Kidney epithelial cell (primary cell): ENCODE measurements around the gene LHPP. TPM values are rescaled to one million over a fixed set of nuclear protein-coding genes. Genes with fewer than 3 reads are reported as not detected.
"Not testable (repeated sequence)": the region's sequence is repeated elsewhere in the genome, so short reads cannot be mapped to it uniquely, and the experiment has no call there.

Source experiments
- DNase-seq: peaks from one replicate; pipeline ENCODE4 v3.0.0-alpha.2; 2010; ENCODE audit warnings: low read depth
- H3K27me3 ChIP-seq: 2 replicates; pipeline ENCODE4 v1.6.0; 2011; ENCODE audit warnings: low read length; ENCODE audit not compliant: control insufficient read depth, insufficient read depth
- H3K36me3 ChIP-seq: 2 replicates; pipeline ENCODE4 v1.5.1; 2011; ENCODE audit warnings: low read length; ENCODE audit not compliant: control insufficient read depth, insufficient read depth
- H3K4me3 ChIP-seq: 2 replicates; pipeline ENCODE4 v1.5.1; 2011; ENCODE audit warnings: low read depth, mild to moderate bottlenecking, control low read depth, low read length
- CTCF ChIP-seq: IDR thresholded peaks from 2 replicates; pipeline ENCODE4 v1.5.1; 2011; ENCODE audit warnings: mild to moderate bottlenecking, moderate library complexity, low read length, control low read depth, inconsistent platforms; ENCODE audit not compliant: insufficient read depth, poor library complexity, severe bottlenecking
- total RNA-seq: library from RNA; depleted of rRNA; stranded (reverse); fragments of >200 nt; gene quantifications from 2 replicates; pipeline ENCODE4 v1.2.3, GENCODE V29; 2015

Gene LHPP
- total RNA-seq, 1 donor from 2014 or later = 6.3 TPM

GRCh38 chr10:124425227-124425962 lies 36.2 kb upstream of the LHPP start:
- no peak for TF ChIP-seq CTCF
- Histone ChIP-seq H3K4me3 (no peak overlapping the region), H3K27me3 (peaks cover 2% of the 10 kb centered on the region), H3K36me3 (no peaks in the 10 kb centered on the region)
- DNase-seq = no peak

GRCh38 chr10:124428207-124428777 lies 33.3 kb upstream of the LHPP start:
- Histone ChIP-seq H3K4me3 (no peak overlapping the region), H3K27me3 (peaks cover 2% of the 10 kb centered on the region), H3K36me3 (no peaks in the 10 kb centered on the region)
- TF ChIP-seq CTCF = no peak
- DNase-seq = no peak

- Histone ChIP-seq H3K36me3 (no peaks in the 10 kb centered on the region), H3K27me3 (no peaks in the 10 kb centered on the region), H3K4me3 (no peak overlapping the region)
- no peak for DNase-seq
- TF ChIP-seq CTCF = no peak
These were observed 32.0 kb upstream of the LHPP start for GRCh38 chr10:124429576-124429975.

GRCh38 chr10:124430077-124430476 lies 31.5 kb upstream of the LHPP start:
- no peak for DNase-seq
- no peak for TF ChIP-seq CTCF
- Histone ChIP-seq H3K4me3 (no peak overlapping the region), H3K36me3 (no peaks in the 10 kb centered on the region), H3K27me3 (no peaks in the 10 kb centered on the region)

GRCh38 chr10:124433461-124433860 lies 28.2 kb upstream of the LHPP start:
- no peak for TF ChIP-seq CTCF

GRCh38 chr10:124435683-124436082 lies 25.9 kb upstream of the LHPP start:
- DNase-seq, H3K36me3 ChIP-seq, H3K27me3 ChIP-seq, H3K4me3 ChIP-seq: not testable (repeated sequence)

More at GRCh38 chr10:124433461-124433860, 28.2 kb upstream of the LHPP start:
- Histone ChIP-seq H3K27me3 (no peaks in the 10 kb centered on the region), H3K4me3 (no peak overlapping the region), H3K36me3 (no peaks in the 10 kb centered on the region)
- DNase-seq = no peak
